Measurements from ENCODE around the gene PCAT7. TPM values are rescaled to one million over a fixed set of nuclear protein-coding genes. Genes with fewer than 3 reads are reported as not detected.
"Not testable (repeated sequence)": the region's sequence is repeated elsewhere in the genome, so short reads cannot be mapped to it uniquely, and the experiment has no call there.

The PCAT7 gene
- total RNA-seq, 2 experiments from 2014 or later = 1.8 to 2.5 TPM

DNA sequence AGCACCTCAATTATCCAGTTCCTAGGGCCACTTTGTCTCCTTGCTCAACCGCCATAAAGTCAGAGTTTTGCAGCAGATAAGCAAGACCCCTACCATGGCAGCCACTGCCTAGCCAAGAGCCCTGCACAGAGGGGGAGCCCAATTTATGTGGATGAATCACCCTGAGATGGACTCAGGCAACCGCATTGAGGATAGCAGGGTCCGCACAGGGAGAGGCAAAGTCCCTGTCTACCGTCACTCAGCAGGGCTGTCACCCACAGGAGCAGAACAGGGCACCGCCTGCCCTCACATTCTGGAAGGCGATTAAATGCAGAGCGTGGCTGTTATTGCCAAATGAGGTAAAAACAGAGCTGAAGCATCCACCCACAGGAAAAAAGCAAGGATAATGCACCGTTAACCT lies 37.0 kb downstream of the PCAT7 start:
- POLR2A ChIA-PET = interaction anchor here (1.0 kb wide), 1 partner anchor 14 kb away, joined by 4 read pairs; no protein-coding TSS in a partner anchor
- peaks cover 23% of the 10 kb centered on the region for H3K4me1 ChIP-seq (ENCODE audit: insufficient read depth, low read length, poor library complexity, severe bottlenecking)
- no peaks in the 10 kb centered on the region for H3K79me2 ChIP-seq (ENCODE audit: insufficient read depth, low read depth, low read length)
- TF ChIP-seq EZH2phosphoT487 (IDR thresholded peaks at IDR 0.05; ENCODE audit: borderline replicate concordance, low read depth, low read length) = no peak
- TF ChIP-seq, protein P1, sequence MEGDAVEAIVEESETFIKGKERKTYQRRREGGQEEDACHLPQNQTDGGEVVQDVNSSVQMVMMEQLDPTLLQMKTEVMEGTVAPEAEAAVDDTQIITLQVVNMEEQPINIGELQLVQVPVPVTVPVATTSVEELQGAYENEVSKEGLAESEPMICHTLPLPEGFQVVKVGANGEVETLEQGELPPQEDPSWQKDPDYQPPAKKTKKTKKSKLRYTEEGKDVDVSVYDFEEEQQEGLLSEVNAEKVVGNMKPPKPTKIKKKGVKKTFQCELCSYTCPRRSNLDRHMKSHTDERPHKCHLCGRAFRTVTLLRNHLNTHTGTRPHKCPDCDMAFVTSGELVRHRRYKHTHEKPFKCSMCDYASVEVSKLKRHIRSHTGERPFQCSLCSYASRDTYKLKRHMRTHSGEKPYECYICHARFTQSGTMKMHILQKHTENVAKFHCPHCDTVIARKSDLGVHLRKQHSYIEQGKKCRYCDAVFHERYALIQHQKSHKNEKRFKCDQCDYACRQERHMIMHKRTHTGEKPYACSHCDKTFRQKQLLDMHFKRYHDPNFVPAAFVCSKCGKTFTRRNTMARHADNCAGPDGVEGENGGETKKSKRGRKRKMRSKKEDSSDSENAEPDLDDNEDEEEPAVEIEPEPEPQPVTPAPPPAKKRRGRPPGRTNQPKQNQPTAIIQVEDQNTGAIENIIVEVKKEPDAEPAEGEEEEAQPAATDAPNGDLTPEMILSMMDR (conservative IDR thresholded peaks at IDR 0.05; ENCODE audit: low read length) = no peak
- H3K4me2 ChIP-seq (ENCODE audit: low read length) = no peak overlapping the region
- intact Hi-C loops (cut with micrococcal nuclease; ENCODE audit: unreplicated experiment) = no loop called here
- H4K20me1 ChIP-seq (ENCODE audit: insufficient read depth, low read length) = no peaks in the 10 kb centered on the region
- CTCF ChIA-PET (ENCODE audit: unreplicated experiment) = no interaction called here
- H3K4me3 ChIP-seq (ENCODE audit: low read depth, low read length, poor library complexity, severe bottlenecking) = no peak overlapping the region
- no peak overlapping the region for H3K27ac ChIP-seq (ENCODE audit: low read depth, low read length, poor library complexity, severe bottlenecking)
- no peaks in the 10 kb centered on the region for H3K9me2 ChIP-seq (ENCODE audit: insufficient read depth, low read length)
- DNase-seq (ENCODE audit: low spot score) = no peak
- no TSS peak for BruUV-seq (replicated peaks)
- H2AFZ ChIP-seq (ENCODE audit: low read length) = no peak overlapping the region
- H3K36me3 ChIP-seq (ENCODE audit: insufficient read depth, low read length) = no peaks in the 10 kb centered on the region
- no peaks in the 10 kb centered on the region for H3K9me3 ChIP-seq (ENCODE audit: low read length)

DNA sequence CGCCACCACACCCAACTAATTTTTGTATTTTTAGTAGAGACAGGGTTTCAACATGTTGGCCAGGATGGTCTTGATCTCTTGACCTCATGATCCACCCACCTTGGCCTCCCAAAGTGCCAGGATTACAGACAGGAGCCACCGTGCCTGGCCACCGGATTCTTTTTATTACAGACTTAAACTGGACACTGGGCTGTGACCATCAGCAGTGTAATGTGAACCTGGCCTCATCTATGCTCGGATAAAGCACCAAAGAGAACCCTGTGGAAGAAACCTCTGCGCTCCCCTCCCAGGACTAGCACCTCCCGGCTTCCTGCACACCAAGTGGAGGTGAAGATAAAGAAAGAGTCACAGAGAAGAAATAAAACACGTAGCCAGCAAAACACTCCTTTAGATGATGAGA lies 37.8 kb downstream of the PCAT7 start:
- CTCF ChIA-PET (ENCODE audit: unreplicated experiment); H3K79me2 ChIP-seq (ENCODE audit: insufficient read depth, low read depth, low read length); H3K36me3 ChIP-seq (ENCODE audit: insufficient read depth, low read length); H3K9me2 ChIP-seq (ENCODE audit: insufficient read depth, low read length); H3K27ac ChIP-seq (ENCODE audit: low read depth, low read length, poor library complexity, severe bottlenecking); DNase-seq (ENCODE audit: low spot score); H3K9me3 ChIP-seq (ENCODE audit: low read length); H2AFZ ChIP-seq (ENCODE audit: low read length); H4K20me1 ChIP-seq (ENCODE audit: insufficient read depth, low read length); BruUV-seq (replicated peaks); intact Hi-C loops (cut with micrococcal nuclease; ENCODE audit: unreplicated experiment); H3K4me2 ChIP-seq (ENCODE audit: low read length); H3K4me3 ChIP-seq (ENCODE audit: low read depth, low read length, poor library complexity, severe bottlenecking): not testable (repeated sequence)
- POLR2A ChIA-PET = interaction anchor here (1.0 kb wide), 1 partner anchor 15 kb away, joined by 4 read pairs; no protein-coding TSS in a partner anchor
- H3K4me1 ChIP-seq (ENCODE audit: insufficient read depth, low read length, poor library complexity, severe bottlenecking) = peaks cover 23% of the 10 kb centered on the region

DNA sequence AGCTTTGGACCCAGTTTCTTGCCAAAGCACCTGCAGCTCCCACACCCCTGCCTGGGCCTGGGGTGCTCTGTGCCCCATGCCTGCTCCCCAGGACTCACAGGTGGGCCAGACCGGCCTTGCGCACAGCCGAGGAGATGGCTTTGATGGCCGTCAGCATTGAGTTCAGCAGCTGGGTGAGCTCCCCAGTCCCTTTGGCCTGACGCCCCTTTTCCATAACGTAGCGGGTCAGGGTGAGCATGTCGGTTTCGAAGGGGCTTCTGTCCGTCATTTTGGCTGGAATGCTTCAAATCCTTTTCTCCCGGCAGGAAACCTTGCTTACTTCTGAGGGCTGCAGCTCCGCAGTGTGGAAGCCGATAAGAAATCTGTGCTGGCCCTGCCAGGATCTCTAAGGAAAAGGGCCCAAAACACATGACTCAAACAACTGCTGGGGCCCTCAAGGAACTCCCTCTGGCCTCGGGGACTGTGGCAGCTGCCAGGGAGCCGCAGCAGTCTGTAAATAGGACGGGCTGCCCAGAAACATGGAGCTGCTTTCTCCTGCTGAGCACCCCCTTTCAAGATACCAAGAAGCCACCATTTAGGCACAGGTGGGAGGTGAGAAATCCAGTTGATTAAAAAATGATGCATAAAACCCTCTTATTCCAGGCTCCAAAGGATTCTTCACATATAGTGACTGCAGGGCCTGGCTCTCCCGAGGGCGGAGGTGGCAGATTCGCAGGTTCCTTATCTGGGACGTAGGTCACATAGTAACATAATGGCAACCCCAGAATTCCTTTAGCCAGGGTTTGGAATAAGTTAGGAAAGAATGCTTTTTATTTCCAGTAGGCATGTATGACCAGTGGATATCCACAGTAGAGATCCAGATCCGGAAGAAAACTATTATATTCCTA lies 38.8 kb downstream of the PCAT7 start, which contains the start of gene FBP2:
Gene FBP2 (minus strand): TSS at position 366 of the 887 bp plus-strand sequence. CDS start 98 bp downstream, at position 268.
- Histone ChIP-seq H3K4me3 (ENCODE audit: low read depth, low read length, poor library complexity, severe bottlenecking) (no peak within 1 kb of the TSS), H3K4me2 (ENCODE audit: low read length) (no peak within 1 kb of the TSS), H3K9me2 (ENCODE audit: insufficient read depth, low read length) (no peaks in the 10 kb centered on the region), H2AFZ (ENCODE audit: low read length) (no peak within 1 kb of the TSS), H3K27ac (ENCODE audit: low read depth, low read length, poor library complexity, severe bottlenecking) (no peak within 1 kb of the TSS), H3K79me2 (ENCODE audit: insufficient read depth, low read depth, low read length) (no peaks in the 10 kb centered on the region), H3K4me1 (ENCODE audit: insufficient read depth, low read length, poor library complexity, severe bottlenecking) (peaks cover 33% of the 10 kb centered on the region), H3K9me3 (ENCODE audit: low read length) (no peaks in the 10 kb centered on the region), H3K36me3 (ENCODE audit: insufficient read depth, low read length) (no peaks in the 10 kb centered on the region), H4K20me1 (ENCODE audit: insufficient read depth, low read length) (no peaks in the 10 kb centered on the region)
- CTCF ChIA-PET (ENCODE audit: unreplicated experiment) = no interaction called here
- POLR2A ChIA-PET = no interaction called here
- no peak for TF ChIP-seq EZH2phosphoT487 (IDR thresholded peaks at IDR 0.05; ENCODE audit: borderline replicate concordance, low read depth, low read length)
- TF ChIP-seq, protein P1 (conservative IDR thresholded peaks at IDR 0.05; ENCODE audit: low read length) = no peak
- no peak for DNase-seq (ENCODE audit: low spot score)
- intact Hi-C loops (cut with micrococcal nuclease; ENCODE audit: unreplicated experiment) = no loop called here
- no TSS peak for BruUV-seq (replicated peaks)
